Muscle of back (tissue), 11 donors: ENCODE measurements around the gene TNS3. TPM values are rescaled to one million over a fixed set of nuclear protein-coding genes. Genes with fewer than 3 reads are reported as not detected.

ENCODE experiments used
- DNase-seq, 3 donors: peaks; one replicate each; pipeline versions ENCODE4 v3.0.0 to v3.0.0-alpha.2; 2013
- polyA plus RNA-seq, 10 donors: library from polyadenylated mRNA; unstranded; fragments of 120-200 nt; gene quantifications; one replicate each; pipeline ENCODE4 v1.2.1, GENCODE V29; 2013; ENCODE audit not compliant: insufficient read length in 10 of 10

TNS3 gene
- polyA plus RNA-seq, 10 donors = 24.5 to 51.0 (median 27.3) TPM

- DNase-seq = peak; percentile 66 to 73 (median 70)
Measured at GRCh38 chr7:47435889-47436312, 146.0 kb downstream of the TNS3 start.

- no peak for DNase-seq
Measured at GRCh38 chr7:47433564-47433895, 148.4 kb downstream of the TNS3 start.

GRCh38 chr7:47432671-47433563 lies 149.0 kb downstream of the TNS3 start:
- no peak for DNase-seq

GRCh38 chr7:47430422-47430821 lies 151.5 kb downstream of the TNS3 start:
- no peak for DNase-seq

GRCh38 chr7:47428768-47429472 lies 153.0 kb downstream of the TNS3 start:
- no peak for DNase-seq

GRCh38 chr7:47428052-47428767 lies 153.7 kb downstream of the TNS3 start:
- no peak for DNase-seq

GRCh38 chr7:47427051-47427643 lies 154.8 kb downstream of the TNS3 start:
- no peak for DNase-seq

GRCh38 chr7:47424523-47424922 lies 157.4 kb downstream of the TNS3 start:
- DNase-seq = no peak

GRCh38 chr7:47423196-47423595 lies 158.7 kb downstream of the TNS3 start:
- DNase-seq = no peak

GRCh38 chr7:47422611-47423010 lies 159.3 kb downstream of the TNS3 start:
- DNase-seq = peak; percentile 28 to 54 (median 30)

- no peak for DNase-seq
Measured at GRCh38 chr7:47421456-47421855, 160.5 kb downstream of the TNS3 start.

- no peak for DNase-seq
Measured at GRCh38 chr7:47420122-47420780, 161.7 kb downstream of the TNS3 start.

GRCh38 chr7:47419471-47419870 lies 162.4 kb downstream of the TNS3 start:
- no peak for DNase-seq

- no peak for DNase-seq
Measured at GRCh38 chr7:47418601-47419309, 163.2 kb downstream of the TNS3 start.

- no peak for DNase-seq
Measured at GRCh38 chr7:47416492-47417480, 165.1 kb downstream of the TNS3 start.

- DNase-seq = no peak
Measured at GRCh38 chr7:47415318-47416212, 166.3 kb downstream of the TNS3 start.

- no peak for DNase-seq
Measured at GRCh38 chr7:47414342-47415317, 167.3 kb downstream of the TNS3 start.
